ENCODE measurements around the gene ZBTB8A.

DNA sequence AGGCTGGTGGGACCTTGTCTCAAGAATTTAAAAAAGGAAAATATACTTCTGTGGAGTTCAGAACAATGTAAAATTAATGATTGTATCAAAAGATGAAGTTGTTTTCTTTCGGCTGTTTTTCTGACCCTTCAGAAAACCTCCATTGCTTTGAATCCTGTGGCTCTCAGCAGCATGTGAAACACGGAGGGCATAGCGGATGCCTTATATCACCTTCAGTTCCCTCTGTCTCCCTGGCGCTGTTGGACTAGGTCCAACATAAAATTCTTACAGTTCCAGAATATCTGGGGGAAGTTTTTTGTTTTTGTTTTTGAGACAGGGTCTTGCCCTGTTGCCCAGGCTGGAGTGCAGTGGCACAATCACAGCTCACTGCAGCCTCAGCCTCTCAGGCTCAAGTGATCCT is 7.4 kb downstream of the ZBTB8A start:
- TF ChIP-seq RARB (CRISPR knock-in tag; IDR thresholded peaks at IDR 0.05) (no peak), CSDC2 (CRISPR knock-in tag; IDR thresholded peaks at IDR 0.05) (no peak), ISL1 (CRISPR knock-in tag; IDR thresholded peaks at IDR 0.05) (no peak), ZFP3 (CRISPR knock-in tag; IDR thresholded peaks at IDR 0.05) (no peak), ZNF70 (CRISPR knock-in tag; IDR thresholded peaks at IDR 0.05) (no peak), ZNF565 (CRISPR knock-in tag; conservative IDR thresholded peaks at IDR 0.05; ENCODE audit: low read depth) (no peak), TCF4 (CRISPR knock-in tag; IDR thresholded peaks at IDR 0.05; ENCODE audit: borderline replicate concordance) (no peak), POU6F1 (CRISPR knock-in tag; IDR thresholded peaks at IDR 0.05; ENCODE audit: borderline replicate concordance, low read depth) (no peak), ESRRG (CRISPR knock-in tag; IDR thresholded peaks at IDR 0.05) (no peak), ZFP30 (CRISPR knock-in tag; IDR thresholded peaks at IDR 0.05) (no peak), TOX (CRISPR knock-in tag; IDR thresholded peaks at IDR 0.05; ENCODE audit: borderline replicate concordance) (no peak), ARNTL (CRISPR knock-in tag; IDR thresholded peaks at IDR 0.05; ENCODE audit: borderline replicate concordance, low read depth) (no peak)
- TF ChIP-seq, protein P1, sequence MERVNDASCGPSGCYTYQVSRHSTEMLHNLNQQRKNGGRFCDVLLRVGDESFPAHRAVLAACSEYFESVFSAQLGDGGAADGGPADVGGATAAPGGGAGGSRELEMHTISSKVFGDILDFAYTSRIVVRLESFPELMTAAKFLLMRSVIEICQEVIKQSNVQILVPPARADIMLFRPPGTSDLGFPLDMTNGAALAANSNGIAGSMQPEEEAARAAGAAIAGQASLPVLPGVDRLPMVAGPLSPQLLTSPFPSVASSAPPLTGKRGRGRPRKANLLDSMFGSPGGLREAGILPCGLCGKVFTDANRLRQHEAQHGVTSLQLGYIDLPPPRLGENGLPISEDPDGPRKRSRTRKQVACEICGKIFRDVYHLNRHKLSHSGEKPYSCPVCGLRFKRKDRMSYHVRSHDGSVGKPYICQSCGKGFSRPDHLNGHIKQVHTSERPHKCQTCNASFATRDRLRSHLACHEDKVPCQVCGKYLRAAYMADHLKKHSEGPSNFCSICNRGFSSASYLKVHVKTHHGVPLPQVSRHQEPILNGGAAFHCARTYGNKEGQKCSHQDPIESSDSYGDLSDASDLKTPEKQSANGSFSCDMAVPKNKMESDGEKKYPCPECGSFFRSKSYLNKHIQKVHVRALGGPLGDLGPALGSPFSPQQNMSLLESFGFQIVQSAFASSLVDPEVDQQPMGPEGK (CRISPR knock-in tag; IDR thresholded peaks at IDR 0.05; ENCODE audit: borderline replicate concordance) = no peak

Measured in SK-N-SH treated with all-trans-retinoic acid at 6 μM for 48 hours (cell line).